ENCODE measurements around the gene IRF2.
"Not testable (repeated sequence)": the region's sequence is repeated elsewhere in the genome, so short reads cannot be mapped to it uniquely, and the experiment has no call there.

IRF2 gene

GRCh38 chr4:184346682-184347081 is 127.7 kb downstream of the IRF2 start:
- no peak for TF ChIP-seq CTCF (conservative IDR thresholded peaks at IDR 0.05)
- TF ChIP-seq ZFX (IDR thresholded peaks at IDR 0.05) = no peak
- H3K27ac ChIP-seq = no peak overlapping the region

GRCh38 chr4:184346273-184346672 is 128.1 kb downstream of the IRF2 start:
- H3K27ac ChIP-seq = not testable (repeated sequence)

- no peak overlapping the region for H3K27ac ChIP-seq
Observed at GRCh38 chr4:184345573-184345922, 128.8 kb downstream of the IRF2 start.

GRCh38 chr4:184344899-184345572 is 129.3 kb downstream of the IRF2 start:
- no peak overlapping the region for H3K27ac ChIP-seq
- TF ChIP-seq CTCF (conservative IDR thresholded peaks at IDR 0.05) (no peak), ZFX (IDR thresholded peaks at IDR 0.05) (no peak)

More at GRCh38 chr4:184345573-184345922, 128.8 kb downstream of the IRF2 start:
- no peak for TF ChIP-seq ZFX (IDR thresholded peaks at IDR 0.05)
- TF ChIP-seq CTCF (conservative IDR thresholded peaks at IDR 0.05) = no peak

- no peak overlapping the region for H3K27ac ChIP-seq
Observed at GRCh38 chr4:184344435-184344834, 129.9 kb downstream of the IRF2 start.

GRCh38 chr4:184343502-184344177 is 130.7 kb downstream of the IRF2 start:
- peak overlapping the region; percentile 43 for H3K27ac ChIP-seq
- TF ChIP-seq CTCF (conservative IDR thresholded peaks at IDR 0.05) (no peak), ZFX (IDR thresholded peaks at IDR 0.05) (no peak)

More at GRCh38 chr4:184344435-184344834, 129.9 kb downstream of the IRF2 start:
- TF ChIP-seq ZFX (IDR thresholded peaks at IDR 0.05) (no peak), CTCF (conservative IDR thresholded peaks at IDR 0.05) (no peak)

GRCh38 chr4:184342857-184343237 is 131.5 kb downstream of the IRF2 start:
- not testable (repeated sequence) for H3K27ac ChIP-seq

- no peak overlapping the region for H3K27ac ChIP-seq
- TF ChIP-seq CTCF (conservative IDR thresholded peaks at IDR 0.05) (no peak), ZFX (IDR thresholded peaks at IDR 0.05) (no peak)
Observed at GRCh38 chr4:184342167-184342856, 132.0 kb downstream of the IRF2 start.

GRCh38 chr4:184339398-184340193 is 134.8 kb downstream of the IRF2 start:
- not testable (repeated sequence) for H3K27ac ChIP-seq

Data from C4-2B (cell line).